ENCODE data around the gene MMAB.

The MMAB gene

DNA sequence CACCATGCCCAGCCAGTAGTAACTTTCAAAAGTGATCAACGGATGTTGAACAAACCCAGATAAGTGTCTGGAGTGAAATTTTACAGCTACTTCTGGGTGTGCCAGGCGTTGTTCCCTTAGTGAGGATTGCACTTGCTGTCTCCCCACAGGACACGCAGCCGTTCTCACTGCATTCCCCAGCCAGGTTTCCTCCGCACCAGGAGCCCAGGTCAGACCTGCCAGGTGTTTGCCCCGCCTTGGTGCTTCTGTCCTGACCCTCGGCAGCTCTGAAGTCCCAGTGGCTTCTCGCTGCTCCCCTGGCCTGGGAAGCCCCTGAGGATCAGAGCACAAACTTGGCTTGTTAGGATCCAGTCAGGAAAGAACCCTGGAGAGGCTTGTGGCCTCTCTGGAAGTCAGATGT, 36.2 kb downstream of the MMAB start:
- DNase-seq, result no peak

DNA sequence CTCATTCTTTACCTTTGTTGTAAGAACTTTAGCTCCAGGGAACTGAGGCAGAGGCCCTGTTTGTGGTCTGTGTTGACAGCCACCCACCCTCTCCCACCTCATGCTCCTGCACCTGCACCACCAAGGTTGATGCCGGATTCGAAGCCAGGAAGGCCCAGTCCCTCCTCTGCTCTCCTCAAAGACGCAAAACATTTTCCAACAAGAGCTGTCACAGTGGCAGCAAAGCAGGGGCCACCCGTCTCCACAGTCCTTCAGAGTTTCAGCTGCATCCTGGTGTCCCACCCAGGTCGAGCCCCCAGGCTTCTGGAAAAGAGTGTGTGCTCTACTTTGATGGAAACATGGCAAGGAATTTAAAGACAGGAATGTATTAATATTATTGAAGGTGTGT, 37.4 kb downstream of the MMAB start:
- DNase-seq, result no peak

- DNase-seq, result no peak
Observed at GRCh38 chr12:109535231-109535862, 38.0 kb downstream of the MMAB start.

- no peak for DNase-seq
Observed at GRCh38 chr12:109534456-109534855, 38.8 kb downstream of the MMAB start.

DNA sequence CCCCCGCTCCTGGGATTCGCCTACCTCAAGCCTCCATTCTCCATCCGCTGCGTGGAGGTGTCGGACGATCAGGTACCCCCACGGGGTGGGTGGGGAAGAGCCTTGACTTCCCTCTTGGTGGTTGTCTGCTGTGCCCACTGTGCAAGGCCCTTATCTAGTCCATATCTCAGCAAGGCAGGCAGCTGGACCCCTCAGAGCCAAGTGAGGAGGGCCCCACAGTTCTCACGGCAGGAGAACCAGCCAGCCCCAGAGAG, 39.9 kb downstream of the MMAB start:
- no peak for DNase-seq

DNA sequence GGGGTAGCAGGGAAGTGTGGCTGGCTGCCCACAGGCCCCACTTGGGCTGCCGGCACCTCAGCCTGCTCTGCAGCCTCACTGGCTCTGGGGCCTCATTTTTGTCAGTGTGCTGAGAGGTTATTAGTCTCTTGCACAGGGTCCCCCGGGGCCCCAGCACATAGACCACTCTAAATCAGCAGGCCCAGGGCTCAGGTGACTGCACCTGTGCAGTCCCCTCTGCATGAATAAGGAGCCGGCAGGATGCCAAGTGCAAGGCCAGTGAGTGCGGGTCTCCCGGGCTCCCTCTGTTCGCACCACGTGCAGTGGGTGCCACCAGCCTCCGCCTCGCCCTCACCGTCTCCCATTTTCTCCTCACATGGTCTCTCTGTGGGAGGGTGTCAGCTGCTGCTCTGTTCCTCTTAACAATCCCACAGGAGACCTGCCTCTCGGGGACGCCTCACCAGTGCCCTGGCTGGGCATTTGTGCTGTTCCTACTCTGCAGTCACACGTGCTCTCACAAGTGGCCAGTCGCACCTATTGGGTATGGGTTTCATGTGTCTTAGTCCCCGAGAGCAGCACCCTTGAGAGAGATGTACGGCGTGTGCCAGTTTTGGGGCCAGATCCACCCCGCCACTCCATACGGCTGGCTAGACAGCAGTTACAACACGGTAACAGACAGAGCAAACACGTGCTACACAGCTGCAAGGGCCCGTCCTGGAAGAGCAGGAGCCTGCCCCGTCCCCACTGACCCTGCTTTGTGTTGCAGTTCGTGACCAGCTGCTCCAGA, 40.4 kb downstream of the MMAB start:
- DNase-seq, result no peak

- DNase-seq, result no peak
Observed at GRCh38 chr12:109531411-109531810, 41.9 kb downstream of the MMAB start.

DNA sequence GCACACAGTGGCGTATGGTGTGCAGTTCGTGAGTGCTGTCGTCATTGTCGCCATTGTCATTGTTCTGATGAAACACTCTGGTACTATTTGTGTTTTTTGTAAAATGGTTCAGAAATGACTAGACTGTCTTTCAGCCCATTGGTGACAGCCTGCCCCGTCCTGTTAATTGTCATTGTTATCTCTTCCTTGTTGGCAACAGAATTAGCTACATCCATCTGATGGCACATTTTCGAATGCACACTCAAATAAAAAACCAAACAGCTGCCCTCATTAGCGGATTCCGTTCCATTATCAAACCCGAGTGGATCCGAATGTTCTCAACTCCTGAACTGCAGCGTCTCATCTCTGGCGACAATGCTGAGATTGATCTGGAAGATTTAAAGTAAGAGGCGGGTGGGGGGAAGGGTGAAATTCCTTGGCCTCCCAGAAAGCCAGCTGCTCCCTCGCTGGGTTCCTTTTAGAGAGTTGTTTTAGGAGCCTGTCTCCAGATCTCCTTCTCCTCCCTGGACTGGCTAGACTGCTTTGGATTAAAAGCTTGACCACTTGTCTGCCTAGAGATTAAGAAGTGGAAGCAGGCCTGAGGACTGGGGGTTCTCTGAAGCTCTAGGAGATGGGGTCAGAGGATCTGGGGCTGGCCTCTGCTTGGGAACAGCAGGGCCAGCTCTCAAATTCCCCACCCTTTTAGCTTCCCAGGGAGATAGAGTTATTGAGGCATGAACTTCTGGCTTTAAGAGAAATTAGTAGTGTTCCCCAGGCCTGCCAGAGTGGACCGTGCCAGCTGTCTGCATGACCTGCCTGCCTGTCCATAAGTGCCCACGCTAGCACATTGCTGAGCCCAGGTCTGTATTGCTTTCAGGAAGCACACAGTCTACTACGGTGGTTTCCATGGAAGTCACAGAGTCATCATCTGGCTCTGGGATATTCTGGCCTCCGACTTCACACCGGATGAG, 43.3 kb downstream of the MMAB start:
- no peak for DNase-seq

GRCh38 chr12:109527489-109528123, 45.7 kb downstream of the MMAB start:
- DNase-seq, result no peak

- DNase-seq, result no peak
Observed at GRCh38 chr12:109525279-109525585, 48.1 kb downstream of the MMAB start.

DNA sequence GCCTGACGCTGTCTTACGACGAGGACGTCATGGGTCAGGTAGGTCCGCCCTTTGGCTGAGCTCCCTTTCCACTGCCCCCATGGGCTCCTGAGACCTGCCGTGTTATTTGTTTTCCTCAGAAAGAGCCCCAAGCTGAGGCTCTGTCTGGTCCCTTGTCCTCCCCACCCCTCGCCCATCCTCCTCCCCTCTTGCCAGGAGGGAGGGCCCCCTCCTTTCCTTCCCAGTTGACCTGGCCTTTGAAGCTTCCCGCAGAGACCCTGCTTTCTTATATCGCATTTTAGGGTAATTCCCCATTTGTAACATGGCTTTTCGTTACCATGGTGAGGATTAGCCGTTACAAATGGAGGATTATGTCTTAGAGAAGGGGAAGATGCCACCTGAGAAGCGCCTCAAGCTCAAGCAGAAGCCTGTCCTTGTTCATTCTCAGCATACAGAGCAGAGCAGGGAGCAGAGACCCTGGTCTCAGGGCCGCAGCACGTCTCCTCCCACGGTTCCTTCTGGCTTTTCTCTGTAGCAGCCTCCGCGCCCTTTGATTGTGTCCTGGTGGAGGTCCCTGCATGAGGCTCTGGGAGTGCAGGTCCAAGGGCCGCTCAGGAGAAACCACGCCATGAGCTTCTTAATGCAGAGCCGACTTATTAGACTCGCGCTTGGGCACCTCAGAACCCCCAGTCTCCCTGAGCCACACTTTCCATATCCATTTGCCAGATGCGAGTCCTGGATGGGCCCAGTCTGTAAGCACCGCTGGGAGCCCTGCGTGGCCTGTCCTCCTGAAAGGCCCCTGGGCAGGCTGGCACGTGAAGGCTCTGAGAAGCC, 48.6 kb downstream of the MMAB start:
- no peak for DNase-seq

GRCh38 chr12:109523504-109523903, 49.8 kb downstream of the MMAB start:
- no peak for DNase-seq

GRCh38 chr12:109523071-109523470, 50.2 kb downstream of the MMAB start:
- DNase-seq, result no peak

GRCh38 chr12:109521831-109522230, 51.5 kb downstream of the MMAB start:
- no peak for DNase-seq

DNA sequence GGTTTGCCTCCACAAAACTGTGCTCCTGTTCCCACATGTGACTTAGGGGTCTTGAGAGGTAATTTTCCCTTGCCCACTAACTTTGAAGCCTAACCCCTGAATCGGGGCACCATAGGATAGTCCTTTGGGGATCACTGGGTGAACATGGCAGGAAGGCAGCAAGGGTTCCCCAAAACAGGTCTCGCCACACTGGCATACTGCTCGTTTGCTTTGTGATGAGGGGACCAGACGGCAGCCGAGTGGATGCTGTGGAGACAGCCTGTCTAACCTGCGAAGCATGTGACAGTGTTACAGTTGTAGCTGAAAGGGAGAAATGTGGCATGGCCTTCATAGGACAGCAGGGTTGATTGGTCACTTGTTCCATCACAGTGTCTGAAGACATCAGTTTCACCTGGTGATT, 53.5 kb downstream of the MMAB start:
- no peak for DNase-seq

- peak; percentile 90 for DNase-seq
Observed at GRCh38 chr12:109518820-109519665, 54.3 kb downstream of the MMAB start.

GRCh38 chr12:109517619-109518018, 55.7 kb downstream of the MMAB start:
- no peak for DNase-seq

- DNase-seq, result no peak
Observed at GRCh38 chr12:109513977-109514376, 59.3 kb downstream of the MMAB start.

GRCh38 chr12:109513051-109513450, 60.3 kb downstream of the MMAB start:
- no peak for DNase-seq

GRCh38 chr12:109512608-109513007, 60.7 kb downstream of the MMAB start:
- DNase-seq, result no peak

GRCh38 chr12:109510196-109510595, 63.1 kb downstream of the MMAB start:
- no peak for DNase-seq

Measured in fibroblast of skin of abdomen (primary cell).